PFSK-1 (cell line): ENCODE results near the gene SIL1.

Source experiments
- POLR2AphosphoS5 ChIP-seq: IDR thresholded peaks from 2 replicates; pipeline ENCODE4 v1.6.1; 2012; ENCODE audit warnings: low read depth, mild to moderate bottlenecking, control low read depth, low read length, moderate library complexity
- SIN3A ChIP-seq: IDR thresholded peaks from 2 replicates; pipeline ENCODE4 v1.6.1; 2012; ENCODE audit warnings: mild to moderate bottlenecking, low read length, moderate library complexity, borderline replicate concordance; ENCODE audit not compliant: insufficient read depth
- TF ChIP-seq, protein P1 (sequence below), 2 experiments: IDR thresholded peaks; 2 replicates each; pipeline versions ENCODE4 v1.6.1 to v1.8.0; 2011 to 2012; ENCODE audit warnings: low read depth in 2 of 2, low read length in 2 of 2, control low read depth in 1 of 2, inconsistent platforms in 1 of 2, mild to moderate bottlenecking in 1 of 2, moderate library complexity in 1 of 2; ENCODE audit not compliant: insufficient read depth in 1 of 2

DNA sequence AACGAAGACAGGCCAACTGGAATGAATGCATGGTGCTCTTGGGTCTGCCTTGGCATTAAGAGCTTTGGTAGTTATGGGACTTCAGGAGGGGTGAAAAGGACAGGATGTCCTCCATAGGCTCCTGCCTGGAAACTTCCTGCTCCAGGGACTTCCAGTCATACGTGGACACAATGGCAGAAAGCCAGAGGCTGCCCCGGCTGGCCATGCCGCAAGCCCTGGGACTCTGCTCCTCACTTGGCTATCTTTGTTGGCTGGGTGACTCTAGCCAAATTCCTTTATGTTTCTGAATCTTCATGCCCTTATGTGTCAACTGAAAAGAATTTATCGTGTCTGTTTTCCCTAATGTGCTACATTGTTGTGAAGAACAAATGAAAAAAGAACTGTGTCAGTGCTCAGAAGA, 136.9 kb downstream of the SIL1 start:
- TF ChIP-seq POLR2AphosphoS5 (no peak), SIN3A (no peak)
- TF ChIP-seq, protein P1, sequence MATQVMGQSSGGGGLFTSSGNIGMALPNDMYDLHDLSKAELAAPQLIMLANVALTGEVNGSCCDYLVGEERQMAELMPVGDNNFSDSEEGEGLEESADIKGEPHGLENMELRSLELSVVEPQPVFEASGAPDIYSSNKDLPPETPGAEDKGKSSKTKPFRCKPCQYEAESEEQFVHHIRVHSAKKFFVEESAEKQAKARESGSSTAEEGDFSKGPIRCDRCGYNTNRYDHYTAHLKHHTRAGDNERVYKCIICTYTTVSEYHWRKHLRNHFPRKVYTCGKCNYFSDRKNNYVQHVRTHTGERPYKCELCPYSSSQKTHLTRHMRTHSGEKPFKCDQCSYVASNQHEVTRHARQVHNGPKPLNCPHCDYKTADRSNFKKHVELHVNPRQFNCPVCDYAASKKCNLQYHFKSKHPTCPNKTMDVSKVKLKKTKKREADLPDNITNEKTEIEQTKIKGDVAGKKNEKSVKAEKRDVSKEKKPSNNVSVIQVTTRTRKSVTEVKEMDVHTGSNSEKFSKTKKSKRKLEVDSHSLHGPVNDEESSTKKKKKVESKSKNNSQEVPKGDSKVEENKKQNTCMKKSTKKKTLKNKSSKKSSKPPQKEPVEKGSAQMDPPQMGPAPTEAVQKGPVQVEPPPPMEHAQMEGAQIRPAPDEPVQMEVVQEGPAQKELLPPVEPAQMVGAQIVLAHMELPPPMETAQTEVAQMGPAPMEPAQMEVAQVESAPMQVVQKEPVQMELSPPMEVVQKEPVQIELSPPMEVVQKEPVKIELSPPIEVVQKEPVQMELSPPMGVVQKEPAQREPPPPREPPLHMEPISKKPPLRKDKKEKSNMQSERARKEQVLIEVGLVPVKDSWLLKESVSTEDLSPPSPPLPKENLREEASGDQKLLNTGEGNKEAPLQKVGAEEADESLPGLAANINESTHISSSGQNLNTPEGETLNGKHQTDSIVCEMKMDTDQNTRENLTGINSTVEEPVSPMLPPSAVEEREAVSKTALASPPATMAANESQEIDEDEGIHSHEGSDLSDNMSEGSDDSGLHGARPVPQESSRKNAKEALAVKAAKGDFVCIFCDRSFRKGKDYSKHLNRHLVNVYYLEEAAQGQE (IDR thresholded peaks at IDR 0.05; ENCODE audit: insufficient read depth in 1 of 2, low read depth in 2 of 2, low read length in 2 of 2), result no peak
